GM19324 (cell line): ENCODE measurements around the gene PTPRCAP.
"Not testable (repeated sequence)": the region's sequence is repeated elsewhere in the genome, so short reads cannot be mapped to it uniquely, and the experiment has no call there.

Source experiments
- ATAC-seq: cut with Tn5 transposase; IDR thresholded peaks from one replicate; pipeline ENCODE4 v1.9.1; 2021; ENCODE audit warnings: mild to moderate bottlenecking, moderate library complexity; ENCODE audit not compliant: unreplicated experiment, low FRiP score

Gene PTPRCAP

GRCh38 chr11:67437082-67437808 is at the start of gene PTPRCAP:
Gene PTPRCAP (minus strand): TSS chr11:67437682. CDS start chr11:67437619, 63 bp downstream.
- peak; percentile 32 for ATAC-seq

GRCh38 chr11:67486481-67487195 is 49.2 kb upstream of the PTPRCAP start:
- no peak for ATAC-seq

- not testable (repeated sequence) for ATAC-seq
Observed at GRCh38 chr11:67485873-67486361, 48.4 kb upstream of the PTPRCAP start.

- no peak for ATAC-seq
Observed at GRCh38 chr11:67484847-67485311, 47.4 kb upstream of the PTPRCAP start.

- ATAC-seq, result no peak
Observed at GRCh38 chr11:67483831-67484665, 46.6 kb upstream of the PTPRCAP start.

- ATAC-seq, result peak; percentile 82
Observed at GRCh38 chr11:67482827-67483798, 45.6 kb upstream of the PTPRCAP start, which contains the start of gene AIP. Gene AIP (plus strand): TSS chr11:67483026. CDS start chr11:67483159, 133 bp downstream.

GRCh38 chr11:67482275-67482826 is 44.9 kb upstream of the PTPRCAP start:
- ATAC-seq, result no peak

- not testable (repeated sequence) for ATAC-seq
Observed at GRCh38 chr11:67477344-67478050, 40.0 kb upstream of the PTPRCAP start.

GRCh38 chr11:67476692-67477091 is 39.2 kb upstream of the PTPRCAP start:
- ATAC-seq, result not testable (repeated sequence)

GRCh38 chr11:67472882-67473281 is 35.4 kb upstream of the PTPRCAP start:
- ATAC-seq, result no peak

- ATAC-seq, result no peak
Observed at GRCh38 chr11:67470337-67471002, 33.0 kb upstream of the PTPRCAP start.

GRCh38 chr11:67469508-67469811 is 32.0 kb upstream of the PTPRCAP start:
- no peak for ATAC-seq

- peak; percentile 61 for ATAC-seq
Observed at GRCh38 chr11:67468759-67469507, 31.5 kb upstream of the PTPRCAP start, which contains the start of gene TMEM134. Gene TMEM134 (minus strand): TSS chr11:67469251. CDS start chr11:67469192, 59 bp downstream.

- ATAC-seq, result no peak
Observed at GRCh38 chr11:67468456-67468758, 30.9 kb upstream of the PTPRCAP start.

GRCh38 chr11:67468056-67468455 is 30.6 kb upstream of the PTPRCAP start:
- ATAC-seq, result no peak

- ATAC-seq, result no peak
Observed at GRCh38 chr11:67466962-67467771, 29.7 kb upstream of the PTPRCAP start.

- ATAC-seq, result no peak
Observed at GRCh38 chr11:67466367-67466766, 28.9 kb upstream of the PTPRCAP start.
